Measurements from ENCODE around the gene CXCR4. TPM values are rescaled to one million over a fixed set of nuclear protein-coding genes. Genes with fewer than 3 reads are reported as not detected.

Gene CXCR4
- total and polyA plus RNA-seq, 9 of the 15 experiments (the other 6 are each of a cell fraction or from before 2014, with no cell fraction given): 0.07 to 0.45 (median 0.17) TPM; not detected in 3

DNA sequence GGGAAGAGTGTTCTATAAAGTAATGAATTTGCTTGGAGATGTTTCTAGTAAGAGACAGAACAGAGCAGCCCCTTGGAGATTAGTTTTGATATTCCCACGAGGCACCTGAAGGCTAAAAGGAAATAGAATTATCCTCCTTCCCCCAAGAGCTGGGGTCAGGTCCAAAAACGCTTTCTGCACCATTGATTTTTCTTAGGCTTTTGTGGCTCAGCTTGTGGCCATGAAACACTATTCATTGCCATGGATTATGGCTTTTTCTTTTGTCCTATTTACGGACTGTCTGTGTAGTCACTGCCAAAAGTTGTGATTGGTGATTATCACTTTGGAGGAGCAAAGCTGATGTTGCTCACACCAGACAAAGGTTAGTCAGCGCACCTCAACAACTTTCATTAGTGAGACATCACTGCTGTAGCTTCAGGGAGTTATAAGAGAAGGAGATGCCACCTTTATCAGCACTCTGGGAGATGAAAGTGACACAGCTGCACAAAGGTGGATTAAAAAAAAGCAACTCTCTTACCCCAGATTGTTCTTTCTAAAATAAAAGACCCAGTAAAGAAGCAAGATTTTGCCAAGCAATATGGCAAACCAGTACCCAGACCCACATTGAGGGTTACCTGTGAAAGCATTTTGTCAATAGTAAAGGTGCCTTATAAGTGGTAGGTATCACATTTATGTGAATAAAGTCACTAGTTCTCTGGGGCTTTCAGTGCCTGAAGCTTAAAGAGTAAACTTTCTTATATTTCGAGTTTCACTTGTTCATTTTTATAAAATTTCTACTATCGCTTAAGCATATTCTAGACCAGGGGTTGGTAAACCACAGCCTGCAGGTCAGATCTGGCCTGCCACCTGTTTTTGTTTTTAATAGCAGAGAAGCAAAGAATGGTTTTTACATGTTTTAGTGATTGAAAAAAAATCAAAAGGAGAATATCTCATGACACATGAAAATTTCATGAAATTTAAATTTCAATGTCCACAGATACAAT, 10.6 kb downstream of the CXCR4 start (continued):
- TF ChIP-seq PHB (CRISPR knock-in tag; IDR thresholded peaks at IDR 0.05): no peak
- no peak for TF ChIP-seq SIN3B (IDR thresholded peaks at IDR 0.05; ENCODE audit: low read depth)
- TF ChIP-seq ERF (CRISPR knock-in tag; IDR thresholded peaks at IDR 0.05): no peak
- TF ChIP-seq, protein P1, sequence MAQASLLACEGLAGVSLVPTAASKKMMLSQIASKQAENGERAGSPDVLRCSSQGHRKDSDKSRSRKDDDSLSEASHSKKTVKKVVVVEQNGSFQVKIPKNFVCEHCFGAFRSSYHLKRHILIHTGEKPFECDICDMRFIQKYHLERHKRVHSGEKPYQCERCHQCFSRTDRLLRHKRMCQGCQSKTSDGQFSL (CRISPR knock-in tag; IDR thresholded peaks at IDR 0.05): no peak
- TF ChIP-seq, protein P1 (tag; IDR thresholded peaks at IDR 0.05): no peak
- TF ChIP-seq E2F8 (IDR thresholded peaks at IDR 0.05; ENCODE audit: low read depth, partially characterized antibody): no peak
- no peak for TF ChIP-seq XRCC3 (IDR thresholded peaks at IDR 0.05)
- TF ChIP-seq MED1 (CRISPR knock-in tag; IDR thresholded peaks at IDR 0.05; ENCODE audit: borderline replicate concordance): no peak
- TF ChIP-seq HMG20B (CRISPR knock-in tag; IDR thresholded peaks at IDR 0.05): no peak
- no peak for TF ChIP-seq SRSF3 (IDR thresholded peaks at IDR 0.05; ENCODE audit: insufficient read depth, low read length)

Data from K562 (cell line).